SK-N-SH (cell line): ENCODE measurements around the gene TJP2.

Source experiments
- EP300 ChIP-seq, 2 experiments: IDR thresholded peaks; 2 replicates each; pipeline versions ENCODE4 v1.4.0 to v1.6.1; 2012; ENCODE audit warnings: borderline replicate concordance in 1 of 2, low read depth in 1 of 2, low read length in 1 of 2
- ZBTB33 ChIP-seq: IDR thresholded peaks from 2 replicates; pipeline ENCODE4 v1.4.0; 2012; ENCODE audit warnings: low read depth, borderline replicate concordance

GRCh38 chr9:69236188-69236587, 62.1 kb downstream of the TJP2 start:
- TF ChIP-seq EP300 (IDR thresholded peaks at IDR 0.05; ENCODE audit: borderline replicate concordance in 1 of 2, low read depth in 1 of 2, low read length in 1 of 2) (no peak), ZBTB33 (no peak)
